Suppressor macrophage treated with lipopolysaccharide for 1 hour (primary cell): Measurements from ENCODE around the gene LBHD2.

Source experiments
- DNase-seq, 3 donors: peaks; one replicate each; pipeline ENCODE4 v3.0.0-alpha.2; 2020 to 2022

The LBHD2 gene

DNA sequence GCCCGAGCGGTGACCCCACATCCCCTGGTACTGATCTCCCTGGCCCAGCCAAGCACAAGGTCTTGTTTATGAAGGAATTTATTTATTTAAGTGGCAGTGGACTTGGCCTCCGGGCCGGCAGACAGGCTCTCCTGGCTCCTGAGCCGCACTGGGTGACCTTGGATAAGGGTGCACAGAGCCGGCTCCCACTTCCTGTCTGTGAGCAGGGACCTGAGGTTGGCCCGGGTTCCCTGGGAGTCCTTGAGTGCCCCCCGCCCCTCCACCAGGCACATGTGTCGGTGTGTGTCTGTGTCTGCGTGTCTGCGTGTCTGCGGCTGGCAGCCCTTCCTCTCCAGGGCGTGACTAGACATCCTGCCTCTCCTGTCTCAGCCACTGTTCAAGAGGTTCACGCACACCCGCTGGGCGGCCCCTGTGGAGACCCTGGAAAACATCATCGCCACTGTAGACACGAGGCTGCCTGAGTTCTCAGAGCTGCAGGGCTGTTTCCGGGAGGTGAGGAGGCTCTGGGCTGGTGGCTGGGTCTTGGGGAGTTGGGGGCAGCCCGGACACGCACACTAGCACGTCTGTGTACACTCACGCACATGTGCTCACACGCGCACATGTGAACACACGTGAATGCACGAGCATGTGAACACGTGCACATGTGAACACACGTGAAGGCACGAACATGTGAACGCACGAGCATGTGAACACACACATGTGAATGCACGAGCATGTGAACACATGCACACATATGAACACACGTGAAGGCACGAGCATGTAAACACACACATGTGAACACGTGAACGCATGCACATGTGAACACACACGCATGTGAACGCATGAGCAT is 48.6 kb downstream of the LBHD2 start:
- DNase-seq: peak; percentile 67 to 83 (median 73)

DNA sequence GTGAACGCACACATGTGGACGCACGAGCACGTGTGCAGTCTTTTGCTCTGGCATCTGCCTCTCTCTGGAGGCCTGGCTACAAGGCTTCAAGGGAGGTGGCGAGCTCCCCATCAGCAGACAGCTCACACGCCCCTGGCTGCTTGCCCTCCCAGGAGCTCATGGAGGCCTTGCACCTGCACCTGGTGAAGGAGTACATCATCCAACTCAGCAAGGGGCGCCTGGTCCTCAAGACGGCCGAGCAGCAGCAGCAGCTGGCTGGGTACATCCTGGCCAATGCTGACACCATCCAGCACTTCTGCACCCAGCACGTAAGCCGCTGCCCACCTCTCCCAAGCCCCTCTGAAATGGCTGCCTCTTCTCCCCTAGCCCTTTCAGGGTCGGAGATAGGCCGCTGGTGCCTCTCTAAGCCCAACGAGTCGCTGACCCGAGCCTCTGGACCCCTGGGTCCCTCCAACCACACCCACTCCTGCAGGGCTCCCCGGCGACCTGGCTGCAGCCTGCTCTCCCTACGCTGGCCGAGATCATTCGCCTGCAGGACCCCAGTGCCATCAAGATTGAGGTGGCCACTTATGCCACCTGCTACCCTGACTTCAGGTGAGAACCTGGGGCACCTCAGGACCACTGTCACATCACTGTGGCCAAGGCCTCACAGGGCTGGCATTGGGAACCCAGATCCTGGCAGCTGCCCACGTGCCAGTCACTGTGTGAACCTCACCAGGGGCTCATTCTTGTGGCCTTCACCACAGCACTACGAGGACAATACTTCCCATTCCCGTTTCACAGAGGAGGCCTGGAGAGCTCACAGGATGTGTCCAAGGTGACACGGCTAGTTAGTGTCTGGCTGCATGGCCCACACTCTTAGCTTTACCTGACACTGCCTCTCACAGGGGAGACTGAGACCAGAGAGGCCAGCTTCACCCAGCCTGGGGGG is 49.5 kb downstream of the LBHD2 start:
- DNase-seq: peak in 1 of 3 donors; percentile 31

DNA sequence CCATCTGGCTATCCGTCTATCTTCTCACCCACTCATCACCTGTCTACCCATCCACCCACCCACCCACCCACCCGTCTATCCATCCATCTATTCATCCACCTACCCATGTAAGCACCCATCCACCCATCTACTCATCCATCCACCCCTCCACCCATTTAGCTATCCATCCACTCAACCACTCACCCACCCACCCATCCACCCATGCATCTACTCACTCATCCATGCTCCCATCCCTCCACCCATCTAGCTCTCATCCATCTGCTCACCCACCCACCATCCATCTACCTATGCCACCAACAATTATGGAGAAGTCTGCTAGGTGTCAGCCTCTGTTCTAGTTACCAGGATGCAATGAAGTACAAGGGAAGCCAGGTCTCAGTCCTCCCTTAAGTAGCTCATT is 50.4 kb downstream of the LBHD2 start:
- no peak for DNase-seq

DNA sequence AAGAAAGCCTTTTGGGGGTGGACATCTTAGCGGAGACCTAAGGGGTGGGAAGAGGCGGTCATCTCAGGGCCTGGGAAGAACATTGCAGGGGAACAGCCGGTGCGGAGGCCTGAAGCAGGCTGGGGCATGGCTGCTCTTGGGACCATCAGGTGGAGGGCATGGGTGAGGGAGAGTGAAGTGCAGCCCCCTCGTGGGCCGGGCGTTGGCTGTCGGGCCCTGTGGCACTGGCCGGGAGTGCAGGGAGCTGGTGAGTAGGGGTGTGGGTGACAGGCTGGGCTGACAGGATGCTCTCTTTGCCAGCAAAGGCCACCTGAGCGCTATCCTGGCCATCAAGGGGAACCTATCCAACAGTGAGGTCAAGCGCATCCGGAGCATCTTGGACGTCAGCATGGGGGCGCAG is 50.9 kb downstream of the LBHD2 start:
- DNase-seq: peak in 1 of 3 donors; percentile 40

DNA sequence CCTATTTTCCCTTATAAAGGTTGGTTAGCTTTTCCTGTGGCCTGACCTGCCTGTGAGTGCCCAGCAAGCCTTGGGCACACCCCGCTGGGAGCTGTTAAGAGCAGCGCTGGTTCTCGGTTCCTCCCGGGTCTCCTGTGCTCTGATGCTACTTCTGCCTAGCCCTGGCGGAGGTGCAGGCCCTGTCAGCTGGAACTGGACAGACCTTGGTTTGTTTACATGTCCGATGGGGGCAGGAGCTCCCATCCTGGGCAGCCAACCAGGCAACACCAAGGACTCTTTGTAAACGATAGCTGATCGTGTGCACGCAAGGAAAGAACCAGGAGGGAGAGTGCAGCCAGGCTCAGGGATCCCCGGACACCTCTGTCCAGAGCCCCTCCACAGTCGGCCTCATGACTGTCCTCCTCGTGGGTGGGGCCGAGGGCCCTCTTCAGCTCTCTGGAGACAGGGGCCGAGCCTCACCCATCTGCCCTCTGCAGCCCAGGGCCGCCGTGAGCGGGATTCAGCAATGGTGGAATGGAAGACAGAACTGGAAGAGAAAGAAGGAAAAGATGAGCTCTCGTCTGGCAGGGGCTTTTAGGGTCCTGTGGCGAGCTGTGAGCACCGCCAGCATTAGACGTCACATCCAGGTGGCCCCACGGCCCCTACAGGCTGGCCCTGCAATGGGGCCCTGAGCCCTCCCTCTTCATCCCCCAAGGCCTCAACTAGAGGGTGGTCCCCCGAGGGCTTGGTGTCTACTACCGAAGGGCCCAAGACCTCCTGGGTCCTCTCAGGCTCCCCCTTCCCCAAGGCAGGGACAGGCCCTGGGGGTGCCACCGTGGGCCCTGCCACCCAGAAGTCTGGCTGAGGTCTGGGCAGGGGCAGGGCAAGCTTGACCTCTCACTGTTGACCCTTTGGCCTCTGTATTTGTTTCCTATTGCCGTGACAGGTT is 51.6 kb downstream of the LBHD2 start:
- DNase-seq: peak in 2 of 3 donors; percentile 23 to 51

DNA sequence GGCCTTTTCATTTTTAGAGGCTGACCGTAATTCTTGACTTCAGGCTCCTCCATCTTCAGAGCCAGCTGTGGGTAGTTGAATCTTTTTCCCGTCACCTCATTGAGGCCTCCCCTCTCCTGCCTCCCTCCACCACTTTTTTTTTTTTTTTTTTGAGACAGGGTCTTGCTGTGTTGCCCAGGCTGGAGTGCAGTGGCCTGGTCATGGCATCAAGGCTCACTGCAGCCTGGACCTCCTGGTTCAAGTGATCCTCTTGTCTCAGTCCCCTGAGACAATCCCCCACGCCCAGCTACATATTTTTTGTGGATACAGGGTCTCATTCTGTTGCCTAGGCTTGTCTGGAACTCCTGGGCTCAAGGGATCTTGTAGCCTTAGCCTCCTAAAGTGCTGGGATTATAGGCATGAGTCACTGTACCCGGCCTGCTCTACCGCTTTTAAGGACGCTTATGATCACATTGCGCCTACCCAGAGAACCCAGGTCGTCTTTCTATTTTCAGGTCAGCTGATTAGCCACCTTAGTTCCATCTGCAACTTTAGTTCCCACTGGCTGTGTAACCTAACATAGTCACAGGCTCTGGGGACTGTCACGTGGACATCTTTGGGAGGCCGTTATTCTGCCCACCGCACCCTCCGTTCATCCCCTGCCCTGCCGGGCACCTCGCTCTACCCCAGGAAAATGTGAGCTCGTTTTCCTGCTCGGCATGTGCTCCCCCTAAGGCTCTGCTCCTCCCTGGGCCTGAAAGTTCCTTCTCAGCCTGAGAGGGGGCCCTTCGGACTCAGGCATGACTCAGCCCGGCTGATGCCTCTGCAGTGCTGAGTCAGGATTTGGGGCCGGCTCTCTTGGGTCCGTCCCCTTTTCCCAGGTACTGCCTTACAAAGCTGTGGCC is 52.6 kb downstream of the LBHD2 start:
- DNase-seq: peak; percentile 70 to 78 (median 75)

DNA sequence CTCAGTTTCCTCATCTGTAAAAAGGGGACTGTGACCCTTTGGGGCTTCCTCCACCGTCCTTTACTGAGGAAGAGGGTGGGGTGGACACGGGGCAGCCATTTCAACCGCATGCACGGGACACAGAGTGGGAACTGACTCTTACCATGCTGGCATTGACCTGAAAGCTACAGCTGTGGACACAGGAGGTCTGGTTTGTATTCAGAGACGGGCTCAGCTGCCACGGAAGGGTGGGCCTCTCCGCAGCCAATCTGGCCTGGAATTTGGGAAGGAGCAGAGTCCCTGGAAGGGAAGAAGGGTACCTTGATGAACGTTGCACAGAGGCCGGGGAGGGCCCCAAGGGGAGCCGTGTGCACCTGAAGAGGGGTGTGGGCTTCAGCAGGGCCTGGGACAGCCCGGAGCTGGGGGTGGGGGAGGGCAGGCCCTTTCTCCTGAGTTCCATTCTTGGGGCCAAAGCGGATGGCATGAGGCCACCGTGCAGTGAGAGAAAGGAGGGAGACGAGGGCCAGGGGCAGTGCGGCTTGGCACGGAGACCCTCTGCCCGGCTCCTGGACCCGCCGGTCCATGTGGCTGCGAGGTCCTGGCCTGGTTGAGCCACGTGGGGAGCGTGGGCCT is 53.8 kb downstream of the LBHD2 start:
- peak in 1 of 3 donors; percentile 59 for DNase-seq

DNA sequence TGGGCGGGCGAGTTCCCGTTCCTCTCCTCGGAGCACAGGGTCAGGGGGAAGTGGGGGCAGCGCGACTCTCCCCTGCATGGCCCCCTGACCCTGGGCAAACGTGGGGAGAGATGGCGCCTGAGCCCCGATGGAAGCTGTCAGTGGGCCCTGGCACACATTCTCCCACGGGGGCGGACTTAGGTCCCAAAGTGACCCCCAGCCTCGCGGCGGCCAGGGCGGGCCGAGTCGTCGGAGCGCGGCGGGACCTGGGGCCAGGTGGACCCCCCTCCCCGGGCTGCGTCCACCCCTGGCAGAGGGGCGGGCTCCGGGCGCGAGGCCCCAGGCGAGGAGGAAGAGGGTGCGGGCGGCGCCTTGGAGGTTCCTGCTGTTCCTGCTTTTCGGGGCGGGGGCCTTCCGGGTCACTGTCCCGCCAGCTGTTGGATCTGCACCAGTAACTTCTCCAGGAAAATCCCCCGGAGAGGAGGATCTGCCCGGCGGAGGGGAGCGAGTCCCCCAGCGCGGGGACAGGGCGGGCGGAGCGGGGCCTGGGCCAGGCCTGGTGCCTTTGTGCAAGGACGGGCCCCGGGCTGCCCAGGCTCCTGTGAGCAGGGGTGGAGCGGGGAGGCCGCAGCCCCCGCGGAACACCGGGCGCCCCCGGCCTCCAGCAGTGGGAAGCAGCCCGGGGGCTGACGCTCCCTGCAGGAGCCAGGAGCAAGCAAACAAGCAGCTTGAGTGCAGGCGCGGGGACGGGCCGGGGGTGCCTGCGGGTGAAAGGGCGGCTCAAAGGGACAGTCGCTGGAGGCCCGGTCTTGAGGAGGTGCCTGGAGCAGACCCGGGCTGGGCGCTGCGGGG is 54.5 kb downstream of the LBHD2 start:
- DNase-seq: peak; percentile 86 to 95 (median 87)

DNA sequence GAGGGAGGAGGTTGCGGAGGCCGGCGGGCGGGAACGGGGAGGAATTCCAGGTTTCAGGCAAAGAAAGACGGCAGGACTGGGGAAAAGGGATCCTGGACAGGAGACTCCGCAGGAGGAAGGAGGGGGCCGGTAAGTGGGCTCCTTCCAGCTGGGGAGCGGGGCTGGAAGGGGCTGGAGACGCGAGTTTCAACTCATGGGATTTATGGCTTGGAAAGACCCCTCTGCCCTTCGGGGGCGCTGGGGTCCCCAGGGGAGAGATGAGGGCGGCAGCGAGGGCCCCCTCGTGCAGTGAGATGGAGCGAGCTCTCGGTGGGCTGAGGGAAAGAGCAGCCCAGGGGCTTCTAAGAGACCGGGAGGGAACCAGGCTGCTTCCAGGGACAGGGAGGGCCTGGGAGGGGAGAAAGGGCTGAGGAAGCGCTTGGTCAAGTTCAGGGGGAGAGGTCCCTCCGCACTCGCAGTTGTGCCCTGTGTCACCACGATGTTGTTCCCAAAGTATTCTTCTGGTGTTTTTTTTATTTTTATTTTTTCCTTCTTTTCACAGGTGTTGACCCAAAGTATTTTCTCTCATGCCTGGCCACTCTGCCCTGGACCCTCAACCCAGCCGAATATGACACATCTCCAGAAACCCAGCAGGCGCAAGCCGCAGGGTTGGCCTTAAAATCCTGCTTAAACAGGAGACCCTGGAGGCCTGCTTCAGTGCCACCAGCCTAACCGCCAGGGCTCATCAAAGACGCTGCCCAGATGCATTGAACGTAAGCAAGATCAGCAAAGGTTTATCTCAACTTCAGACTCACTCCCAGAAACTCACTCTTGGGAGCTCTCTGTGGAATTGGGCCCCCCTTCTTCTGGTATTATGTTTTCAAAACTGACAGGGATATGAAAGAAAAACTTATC is 55.4 kb downstream of the LBHD2 start:
- peak in 1 of 3 donors; percentile 69 for DNase-seq
